PC-9 (cell line): ENCODE measurements around the gene NT5C2. TPM values are rescaled to one million over a fixed set of nuclear protein-coding genes. Genes with fewer than 3 reads are reported as not detected.
"Not testable (repeated sequence)": the region's sequence is repeated elsewhere in the genome, so short reads cannot be mapped to it uniquely, and the experiment has no call there.

Experiments
- BruUV-seq: library from RNA; stranded (reverse); fragments of 400-500 nt; replicated peaks from 2 replicates; lab custom pipeline; 2021; lab: Mats Ljungman, UMichigan
- CTCF ChIA-PET: fragments of 300-600 bp; sonication (Branson Sonifier 250); formaldehyde crosslinking; loops from one replicate; lab custom pipeline; 2022; ENCODE audit warnings: antibody characterized with exemption; lab: Charles Lee
- POLR2A ChIA-PET: fragments of 300-600 bp; sonication (Branson Sonifier 250); formaldehyde crosslinking; loops from one replicate; lab custom pipeline; 2022; ENCODE audit warnings: antibody characterized with exemption; ENCODE audit not compliant: unreplicated experiment; lab: Charles Lee
- DNase-seq, 2 experiments: peaks; one replicate each; pipeline versions ENCODE4 v3.0.0 to v3.0.0-alpha.2; 2015 to 2022; ENCODE audit warnings: mixed read lengths in 1 of 2
- H2AFZ ChIP-seq: fragments of 200-600 bp; sonication (generic); 2 replicates; pipeline ENCODE4 v1.8.1; 2017; ENCODE audit warnings: antibody characterized with exemption
- H3F3A ChIP-seq: fragments of 200-600 bp; sonication (generic); 2 replicates; pipeline ENCODE4 v1.8.1; 2017; ENCODE audit warnings: antibody characterized with exemption, mild to moderate bottlenecking, low read depth; ENCODE audit not compliant: insufficient read depth
- H3K27ac ChIP-seq: fragments of 200-600 bp; sonication (generic); 2 replicates; pipeline ENCODE4 v1.6.1; 2016; ENCODE audit warnings: mixed run types
- H3K27me3 ChIP-seq: fragments of 200-600 bp; sonication (generic); 2 replicates; pipeline ENCODE4 v1.6.1; 2016; ENCODE audit warnings: low read depth, mixed run types; ENCODE audit not compliant: insufficient read depth
- H3K36me3 ChIP-seq: fragments of 200-600 bp; sonication (generic); 2 replicates; pipeline ENCODE4 v1.6.1; 2016; ENCODE audit warnings: low read depth, mixed run types
- H3K4me1 ChIP-seq: fragments of 200-600 bp; sonication (generic); replicated peaks from 2 replicates; pipeline ENCODE4 v1.6.1; 2016; ENCODE audit warnings: mixed run types; ENCODE audit not compliant: insufficient read depth
- H3K4me2 ChIP-seq: fragments of 200-600 bp; sonication (generic); 2 replicates; pipeline ENCODE4 v1.6.1; 2017; ENCODE audit warnings: mixed run types
- H3K4me3 ChIP-seq: fragments of 200-600 bp; sonication (generic); 2 replicates; pipeline ENCODE4 v1.6.1; 2016; ENCODE audit warnings: mixed run types
- H3K79me2 ChIP-seq: fragments of 200-600 bp; sonication (generic); 2 replicates; pipeline ENCODE4 v1.6.1; 2017; ENCODE audit warnings: low read depth, mixed run types
- H3K9me2 ChIP-seq: fragments of 200-600 bp; sonication (generic); 2 replicates; pipeline ENCODE4 v1.8.1; 2017; ENCODE audit warnings: mild to moderate bottlenecking; ENCODE audit not compliant: insufficient read depth
- H3K9me3 ChIP-seq: fragments of 200-600 bp; sonication (generic); 2 replicates; pipeline ENCODE4 v1.8.1; 2016; ENCODE audit warnings: low read depth; ENCODE audit not compliant: insufficient read depth
- H4K20me1 ChIP-seq: fragments of 200-600 bp; sonication (generic); 2 replicates; pipeline ENCODE4 v1.8.1; 2017; ENCODE audit not compliant: insufficient read depth
- CTCF ChIP-seq: fragments of 200-600 bp; sonication (generic); conservative IDR thresholded peaks from 2 replicates; pipeline ENCODE4 v1.6.1; 2017; ENCODE audit warnings: mixed run types, antibody characterized with exemption, mild to moderate bottlenecking, moderate library complexity
- EZH2 ChIP-seq: fragments of 200-600 bp; sonication (generic); IDR thresholded peaks from 2 replicates; pipeline ENCODE4 v1.8.0; 2017; ENCODE audit warnings: antibody characterized with exemption, low read depth
- intact Hi-C: fragments of 100-400 bp; cut with micrococcal nuclease; formaldehyde crosslinking; loops from one replicate; pipeline ENCODE4 v1.10.0; 2022; ENCODE audit not compliant: unreplicated experiment
- total RNA-seq: library from RNA; stranded (reverse); gene quantifications from 2 replicates; pipeline ENCODE4 v1.2.3, GENCODE V29; 2021

Gene NT5C2
- total RNA-seq, 1 experiment from 2014 or later, result 67.9 TPM

GRCh38 chr10:103225939-103226338 is 32.9 kb upstream of the NT5C2 start:
- Histone ChIP-seq H3K36me3 (no peaks in the 10 kb centered on the region), H3K79me2 (no peaks in the 10 kb centered on the region), H3K9me3 (peaks cover 5% of the 10 kb centered on the region; the same call in 1 of the 2 replicates), H3K4me1 (peaks cover 41% of the 10 kb centered on the region), H3K4me3 (no peak overlapping the region), H4K20me1 (no peaks in the 10 kb centered on the region), H3F3A (peaks cover 20% of the 10 kb centered on the region), H3K9me2 (no peaks in the 10 kb centered on the region), H2AFZ (no peak overlapping the region), H3K27me3 (no peaks in the 10 kb centered on the region), H3K4me2 (no peak overlapping the region), H3K27ac (no peak overlapping the region)
- POLR2A ChIA-PET, result no interaction called here
- intact Hi-C loops, result no loop called here
- BruUV-seq, result no TSS peak
- CTCF ChIA-PET, result no interaction called here
- TF ChIP-seq CTCF (no peak), EZH2 (no peak)
- no peak for DNase-seq

GRCh38 chr10:103224721-103225120 is 31.6 kb upstream of the NT5C2 start:
- POLR2A ChIA-PET, H3K4me3 ChIP-seq, intact Hi-C loops, H3K36me3 ChIP-seq, CTCF ChIA-PET, H3K79me2 ChIP-seq, H4K20me1 ChIP-seq, H3K9me2 ChIP-seq, H3K27ac ChIP-seq, H3K9me3 ChIP-seq, H3K4me2 ChIP-seq, DNase-seq, BruUV-seq, H3F3A ChIP-seq, H2AFZ ChIP-seq, H3K27me3 ChIP-seq: not testable (repeated sequence)
- H3K4me1 ChIP-seq, result peaks cover 30% of the 10 kb centered on the region

- Histone ChIP-seq H4K20me1 (no peaks in the 10 kb centered on the region), H3K4me3 (no peak overlapping the region), H3K4me1 (peaks cover 25% of the 10 kb centered on the region), H2AFZ (no peak overlapping the region), H3K36me3 (no peaks in the 10 kb centered on the region), H3K9me2 (no peaks in the 10 kb centered on the region), H3K79me2 (no peaks in the 10 kb centered on the region), H3F3A (peaks cover 3% of the 10 kb centered on the region; the same call in 1 of the 2 replicates), H3K27me3 (no peaks in the 10 kb centered on the region), H3K27ac (no peak overlapping the region), H3K9me3 (peaks cover 5% of the 10 kb centered on the region; the same call in 1 of the 2 replicates), H3K4me2 (no peak overlapping the region)
- no peak for DNase-seq
- no TSS peak for BruUV-seq
- ChIA-PET POLR2A (no interaction called here), CTCF (no interaction called here)
- TF ChIP-seq EZH2, result no peak
- no peak for TF ChIP-seq CTCF
- intact Hi-C loops, result no loop called here
Measured at GRCh38 chr10:103224133-103224532, 31.1 kb upstream of the NT5C2 start.

- BruUV-seq, H3K4me1 ChIP-seq, H2AFZ ChIP-seq, CTCF ChIA-PET, H3K4me3 ChIP-seq, POLR2A ChIA-PET, H3K27me3 ChIP-seq, H3F3A ChIP-seq, H3K79me2 ChIP-seq, H3K9me2 ChIP-seq, H3K9me3 ChIP-seq, H3K27ac ChIP-seq, H4K20me1 ChIP-seq, intact Hi-C loops, DNase-seq, H3K4me2 ChIP-seq, H3K36me3 ChIP-seq: not testable (repeated sequence)
Measured at GRCh38 chr10:103216362-103216761, 23.3 kb upstream of the NT5C2 start.
